K562 (cell line): ENCODE measurements around the gene CAPS.

Experiments
- CTCF ChIP-seq, 3 experiments: IDR thresholded peaks in 2 of 3; conservative IDR thresholded peaks in 1 of 3; 2 replicates each; pipeline ENCODE4 v1.5.1; 2011 to 2012; ENCODE audit warnings: low read length in 3 of 3, mild to moderate bottlenecking in 3 of 3, control low read depth in 2 of 3, improper control_type of control experiment in 1 of 3, inconsistent platforms in 1 of 3, low read depth in 1 of 3, mixed read lengths in 1 of 3, moderate library complexity in 1 of 3; ENCODE audit not compliant: insufficient read depth in 2 of 3
- EZH2 ChIP-seq: IDR thresholded peaks from 2 replicates; pipeline ENCODE4 v1.6.1; 2012; ENCODE audit warnings: low read depth, mild to moderate bottlenecking, inconsistent platforms, low read length, borderline replicate concordance
- GATA2 ChIP-seq: sonication (generic); formaldehyde crosslinking; IDR thresholded peaks from 2 replicates; pipeline ENCODE4 v1.4.0; 2020; ENCODE audit warnings: mild to moderate bottlenecking, missing genetic modification reagents
- NR1H2 ChIP-seq: sonication (generic); formaldehyde crosslinking; IDR thresholded peaks from 2 replicates; pipeline ENCODE4 v1.4.0; 2020; ENCODE audit warnings: mild to moderate bottlenecking, missing genetic modification reagents
- POLR2A ChIP-seq: fragments of 450-650 bp; conservative IDR thresholded peaks from 2 replicates; pipeline ENCODE4 v1.6.1; 2016
- POU5F1 ChIP-seq: fragments of 150-350 bp; IDR thresholded peaks from 2 replicates; pipeline ENCODE4 v1.6.1; 2014; ENCODE audit warnings: borderline replicate concordance, low read length, low read depth, mild to moderate bottlenecking; ENCODE audit not compliant: partially characterized antibody
- RFX1 ChIP-seq: fragments of 450-650 bp; IDR thresholded peaks from 2 replicates; pipeline ENCODE4 v1.6.1; 2016; ENCODE audit warnings: mild to moderate bottlenecking, moderate library complexity
- SMC3 ChIP-seq: conservative IDR thresholded peaks from 2 replicates; pipeline ENCODE4 v1.6.1; 2011; ENCODE audit warnings: low read depth, low read length, improper control_type of control experiment; ENCODE audit not compliant: insufficient read depth
- YY1 ChIP-seq, 3 experiments: IDR thresholded peaks; 2 replicates each; pipeline ENCODE4 v1.6.1; 2011; ENCODE audit warnings: low read length in 2 of 3, mild to moderate bottlenecking in 2 of 3, moderate library complexity in 2 of 3, borderline replicate concordance in 1 of 3, control low read depth in 1 of 3, low read depth in 1 of 3; ENCODE audit not compliant: insufficient read depth in 3 of 3, insufficient replicate concordance in 2 of 3, control insufficient read depth in 1 of 3, insufficient read length in 1 of 3; ENCODE audit errors: extremely low read depth in 1 of 3
- ZNF274 ChIP-seq: IDR thresholded peaks from 2 replicates; pipeline ENCODE4 v1.6.1; 2011; ENCODE audit warnings: low read depth, mild to moderate bottlenecking, low read length, moderate library complexity, borderline replicate concordance
- TF ChIP-seq, protein P1 (sequence below): sonication (generic); formaldehyde crosslinking; IDR thresholded peaks from 2 replicates; pipeline ENCODE4 v1.8.0; 2023; ENCODE audit warnings: missing genetic modification reagents, mild to moderate bottlenecking, borderline replicate concordance
- TF ChIP-seq, protein P2 (sequence below), 2 experiments: fragments of 250-450 bp in 1 of 2; fragments of 450-650 bp in 1 of 2; sonication (Bioruptor Pico) in 1 of 2; IDR thresholded peaks; 2 replicates each; pipeline versions ENCODE4 v1.6.1 to v1.8.0; 2016 to 2021; ENCODE audit warnings: mild to moderate bottlenecking in 2 of 2, moderate library complexity in 2 of 2, missing compliant biosample characterization in 1 of 2, missing genetic modification characterization in 1 of 2

DNA sequence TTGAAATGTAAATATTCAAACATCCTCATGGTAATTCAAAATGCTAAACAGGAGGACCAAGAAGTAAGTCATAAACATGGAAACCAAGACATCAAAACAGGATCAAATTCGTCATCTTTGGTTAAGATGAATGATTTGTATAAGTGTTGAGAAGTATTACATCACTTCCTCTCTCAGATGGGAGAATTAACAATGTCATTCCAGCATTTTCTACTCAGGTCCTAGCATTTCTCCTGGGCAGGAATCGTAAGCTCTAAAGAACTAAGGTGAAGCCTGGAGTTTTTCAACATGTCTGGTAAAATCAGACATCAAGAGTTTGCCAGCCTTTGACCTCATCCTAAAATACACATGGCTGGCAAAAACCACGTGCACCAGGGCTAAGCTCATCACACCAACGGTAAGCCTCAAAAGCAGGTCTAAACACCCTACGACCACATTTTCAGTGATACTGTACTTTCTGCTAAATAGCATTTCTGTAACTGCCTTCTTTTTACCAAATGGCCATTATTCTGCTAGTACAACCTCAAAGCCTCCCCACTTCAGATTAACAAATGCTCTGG is 39.1 kb downstream of the CAPS start:
- no peak for TF ChIP-seq POLR2A
- TF ChIP-seq POU5F1: no peak
- no peak for TF ChIP-seq CTCF (IDR thresholded peaks at IDR 0.05 in 2 of 3, conservative IDR thresholded peaks at IDR 0.05 in 1 of 3; ENCODE audit: insufficient read depth in 2 of 3, low read depth in 1 of 3, low read length in 3 of 3)
- no peak for TF ChIP-seq EZH2
- no peak for TF ChIP-seq SMC3
- no peak for TF ChIP-seq GATA2
- TF ChIP-seq ZNF274: no peak
- TF ChIP-seq, protein P1, sequence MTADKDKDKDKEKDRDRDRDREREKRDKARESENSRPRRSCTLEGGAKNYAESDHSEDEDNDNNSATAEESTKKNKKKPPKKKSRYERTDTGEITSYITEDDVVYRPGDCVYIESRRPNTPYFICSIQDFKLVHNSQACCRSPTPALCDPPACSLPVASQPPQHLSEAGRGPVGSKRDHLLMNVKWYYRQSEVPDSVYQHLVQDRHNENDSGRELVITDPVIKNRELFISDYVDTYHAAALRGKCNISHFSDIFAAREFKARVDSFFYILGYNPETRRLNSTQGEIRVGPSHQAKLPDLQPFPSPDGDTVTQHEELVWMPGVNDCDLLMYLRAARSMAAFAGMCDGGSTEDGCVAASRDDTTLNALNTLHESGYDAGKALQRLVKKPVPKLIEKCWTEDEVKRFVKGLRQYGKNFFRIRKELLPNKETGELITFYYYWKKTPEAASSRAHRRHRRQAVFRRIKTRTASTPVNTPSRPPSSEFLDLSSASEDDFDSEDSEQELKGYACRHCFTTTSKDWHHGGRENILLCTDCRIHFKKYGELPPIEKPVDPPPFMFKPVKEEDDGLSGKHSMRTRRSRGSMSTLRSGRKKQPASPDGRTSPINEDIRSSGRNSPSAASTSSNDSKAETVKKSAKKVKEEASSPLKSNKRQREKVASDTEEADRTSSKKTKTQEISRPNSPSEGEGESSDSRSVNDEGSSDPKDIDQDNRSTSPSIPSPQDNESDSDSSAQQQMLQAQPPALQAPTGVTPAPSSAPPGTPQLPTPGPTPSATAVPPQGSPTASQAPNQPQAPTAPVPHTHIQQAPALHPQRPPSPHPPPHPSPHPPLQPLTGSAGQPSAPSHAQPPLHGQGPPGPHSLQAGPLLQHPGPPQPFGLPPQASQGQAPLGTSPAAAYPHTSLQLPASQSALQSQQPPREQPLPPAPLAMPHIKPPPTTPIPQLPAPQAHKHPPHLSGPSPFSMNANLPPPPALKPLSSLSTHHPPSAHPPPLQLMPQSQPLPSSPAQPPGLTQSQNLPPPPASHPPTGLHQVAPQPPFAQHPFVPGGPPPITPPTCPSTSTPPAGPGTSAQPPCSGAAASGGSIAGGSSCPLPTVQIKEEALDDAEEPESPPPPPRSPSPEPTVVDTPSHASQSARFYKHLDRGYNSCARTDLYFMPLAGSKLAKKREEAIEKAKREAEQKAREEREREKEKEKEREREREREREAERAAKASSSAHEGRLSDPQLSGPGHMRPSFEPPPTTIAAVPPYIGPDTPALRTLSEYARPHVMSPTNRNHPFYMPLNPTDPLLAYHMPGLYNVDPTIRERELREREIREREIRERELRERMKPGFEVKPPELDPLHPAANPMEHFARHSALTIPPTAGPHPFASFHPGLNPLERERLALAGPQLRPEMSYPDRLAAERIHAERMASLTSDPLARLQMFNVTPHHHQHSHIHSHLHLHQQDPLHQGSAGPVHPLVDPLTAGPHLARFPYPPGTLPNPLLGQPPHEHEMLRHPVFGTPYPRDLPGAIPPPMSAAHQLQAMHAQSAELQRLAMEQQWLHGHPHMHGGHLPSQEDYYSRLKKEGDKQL (CRISPR knock-in tag): no peak
- TF ChIP-seq, protein P2, sequence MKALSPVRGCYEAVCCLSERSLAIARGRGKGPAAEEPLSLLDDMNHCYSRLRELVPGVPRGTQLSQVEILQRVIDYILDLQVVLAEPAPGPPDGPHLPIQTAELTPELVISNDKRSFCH (CRISPR knock-in tag; IDR thresholded peaks at IDR 0.05): no peak
- TF ChIP-seq, protein P2 (tag; IDR thresholded peaks at IDR 0.05): no peak
- no peak for TF ChIP-seq NR1H2 (CRISPR knock-in tag)
- no peak for TF ChIP-seq RFX1
- no peak for TF ChIP-seq YY1 (IDR thresholded peaks at IDR 0.05; ENCODE audit: borderline replicate concordance in 1 of 3, control insufficient read depth in 1 of 3, extremely low read depth in 1 of 3, insufficient read depth in 3 of 3, insufficient read length in 1 of 3, insufficient replicate concordance in 2 of 3, low read depth in 1 of 3, low read length in 2 of 3)
